Pancreas (tissue), 10 donors: Measurements from ENCODE around the gene ITGB2. TPM values are rescaled to one million over a fixed set of nuclear protein-coding genes. Genes with fewer than 3 reads are reported as not detected.

Experiments
- ATAC-seq, 4 donors: fragments of 200-7000 bp; cut with Tn5 transposase; one replicate each; pipeline versions ENCODE4 v1.8.0 to v1.9.1; 2020; ENCODE audit warnings: mild to moderate bottlenecking in 4 of 4, moderate library complexity in 4 of 4
- DNase-seq, 6 donors: peaks; one replicate each; pipeline ENCODE4 v3.0.0-alpha.2; 2020
- FAIRE-seq: peaks from 2 replicates; lab custom pipeline; 2012; peaks lifted over from hg19 to GRCh38; lab: Jason Lieb, UNC
- H3K27ac ChIP-seq, 4 donors: fragments of 200-600 bp; sonication (generic); 1 replicate in 3 of 4; 2 replicates in 1 of 4; pipeline versions ENCODE4 v1.5.0 to v1.8.0; 2020
- H3K27me3 ChIP-seq, 4 donors: fragments of 200-600 bp; one replicate each; pipeline ENCODE4 v1.8.0; 2021
- H3K36me3 ChIP-seq, 3 donors: fragments of 200-600 bp; sonication (generic) in 1 of 3; one replicate each; pipeline versions ENCODE4 v1.5.0 to v1.8.0; 2020 to 2021
- H3K4me1 ChIP-seq, 3 donors: fragments of 200-600 bp; one replicate each; pipeline ENCODE4 v1.8.0; 2021
- H3K4me3 ChIP-seq, 4 donors: fragments of 200-600 bp; sonication (generic) in 2 of 4; one replicate each; pipeline versions ENCODE4 v1.5.0 to v1.8.0; 2020 to 2021
- H3K9me3 ChIP-seq, 4 donors: fragments of 200-600 bp; one replicate each; pipeline ENCODE4 v1.8.0; 2021
- WGBS, 2 donors: extraction: QIAGEN DNeasy Blood & Tissue Kit; methylation state at CpG; one replicate each; pipeline ENCODE4 v1.1.7; 2013; 5-methylcytosine and 5-hydroxymethylcytosine counted together
- intact Hi-C, 3 donors: fragments of 100-400 bp; cut with DNase I; formaldehyde crosslinking; loops; one replicate each; pipeline versions ENCODE4 v1.11.1 to v1.14.2; 2022
- polyA plus RNA-seq, 2 donors: library from polyadenylated mRNA; stranded (reverse); fragments of 200-250 nt; gene quantifications; one replicate each; pipeline ENCODE4 v1.2.3, GENCODE V29; 2013
- total RNA-seq, 6 donors: library from RNA; stranded (reverse); fragmentation: NEBNext Ultra II Directional in 4 of 6; extraction: Animal tissue kit (Norgen Biotek cat#: 25700) in 4 of 6; gene quantifications; one replicate each; pipeline versions ENCODE4 v1.2.1 to v1.2.4, GENCODE V29; 2021 to 2023
- TF ChIP-seq, protein P1 (sequence below), 4 donors: fragments of 200-600 bp; sonication (generic) in 3 of 4; IDR thresholded peaks; one replicate each; pipeline versions ENCODE4 v1.5.0 to v1.8.0; 2021; ENCODE audit warnings: antibody characterized with exemption in 4 of 4
- donor health status: healthy with polysubstance abuse.
- donor health status: DM: no; HTN: no; CAD: no; lungs with moderate emphysema.
- donor health status: DM: no; HTN: no; CAD: no.
- donor health status: control.
- donor health status: control.
- donor health status: Bipolar disorder and iron deficiency.
- donor health status: DM: yes; HTN: yes; CAD: no.
- donor health status: DM: no; HTN: no; CAD: no.
- donor health status: DM: no; HTN: no; CAD: no.
- donor health status: DM: yes; HTN: yes; CAD: no.

Gene ITGB2
- total and polyA plus RNA-seq, 8 donors = 1.1 to 88.0 (median 11.6) TPM

DNA sequence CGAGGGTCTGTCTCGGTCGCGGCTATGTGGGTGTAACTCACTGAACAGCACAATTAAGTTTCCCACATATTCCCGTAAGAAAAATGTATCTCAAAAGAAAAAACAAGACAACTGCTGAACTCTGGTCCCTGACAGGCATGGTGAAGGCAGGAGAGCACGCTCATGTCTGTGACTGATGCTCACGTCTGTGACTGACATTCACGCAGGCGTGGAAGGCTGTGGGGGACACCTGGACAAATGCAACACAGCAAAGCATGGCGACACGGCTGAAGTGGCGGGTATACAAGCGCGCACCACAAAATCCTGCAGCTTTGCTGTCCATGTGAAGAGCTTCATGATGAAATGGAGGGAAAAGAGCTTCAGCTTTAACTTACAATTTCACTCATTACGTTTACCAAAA, 53.2 kb downstream of the ITGB2 start:
- no peaks in the 10 kb centered on the region for H3K27me3 ChIP-seq
- TF ChIP-seq, protein P1, sequence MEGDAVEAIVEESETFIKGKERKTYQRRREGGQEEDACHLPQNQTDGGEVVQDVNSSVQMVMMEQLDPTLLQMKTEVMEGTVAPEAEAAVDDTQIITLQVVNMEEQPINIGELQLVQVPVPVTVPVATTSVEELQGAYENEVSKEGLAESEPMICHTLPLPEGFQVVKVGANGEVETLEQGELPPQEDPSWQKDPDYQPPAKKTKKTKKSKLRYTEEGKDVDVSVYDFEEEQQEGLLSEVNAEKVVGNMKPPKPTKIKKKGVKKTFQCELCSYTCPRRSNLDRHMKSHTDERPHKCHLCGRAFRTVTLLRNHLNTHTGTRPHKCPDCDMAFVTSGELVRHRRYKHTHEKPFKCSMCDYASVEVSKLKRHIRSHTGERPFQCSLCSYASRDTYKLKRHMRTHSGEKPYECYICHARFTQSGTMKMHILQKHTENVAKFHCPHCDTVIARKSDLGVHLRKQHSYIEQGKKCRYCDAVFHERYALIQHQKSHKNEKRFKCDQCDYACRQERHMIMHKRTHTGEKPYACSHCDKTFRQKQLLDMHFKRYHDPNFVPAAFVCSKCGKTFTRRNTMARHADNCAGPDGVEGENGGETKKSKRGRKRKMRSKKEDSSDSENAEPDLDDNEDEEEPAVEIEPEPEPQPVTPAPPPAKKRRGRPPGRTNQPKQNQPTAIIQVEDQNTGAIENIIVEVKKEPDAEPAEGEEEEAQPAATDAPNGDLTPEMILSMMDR (IDR thresholded peaks at IDR 0.05) = no peak
- H3K9me3 ChIP-seq = no peaks in the 10 kb centered on the region
- no peak overlapping the region for H3K4me3 ChIP-seq
- H3K4me1 ChIP-seq = peaks cover 17 to 30% (median 20%) of the 10 kb centered on the region in 3 donors
- DNase-seq (peak in 1 of 6 donors; percentile 39), FAIRE-seq (no peak), ATAC-seq (no peak)
- H3K36me3 ChIP-seq = peaks cover 0 to 7% (median 0%) of the 10 kb centered on the region in 3 donors
- H3K27ac ChIP-seq = no peak overlapping the region
- intact Hi-C loops = no loop called here
- whole genome bisulfite sequencing, 2 donors = 88 to 92% methylated on average over 15 of the region's 15 CpGs

DNA sequence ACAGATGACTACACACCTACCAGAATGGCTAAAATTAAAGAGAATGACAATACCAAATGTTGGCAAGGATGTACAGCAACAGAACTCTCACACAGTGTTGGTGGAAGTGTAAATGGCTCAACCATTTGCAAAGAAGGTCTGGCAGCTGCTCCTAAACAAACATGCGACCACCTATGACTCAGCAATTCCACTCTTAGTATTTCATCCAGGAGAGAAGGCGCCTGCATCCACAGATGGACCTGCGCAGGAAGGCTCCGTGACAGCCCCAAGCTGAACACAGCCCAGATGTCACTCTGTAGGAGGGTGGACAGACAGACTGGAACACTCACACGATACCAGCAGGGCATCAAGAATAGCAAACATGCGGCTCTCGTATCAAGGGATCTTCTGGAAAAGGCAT, 53.9 kb downstream of the ITGB2 start:
- TF ChIP-seq, protein P1 (IDR thresholded peaks at IDR 0.05) = no peak
- Histone ChIP-seq H3K4me1 (peaks cover 17 to 30% (median 18%) of the 10 kb centered on the region in 3 donors), H3K4me3 (no peak overlapping the region), H3K9me3 (no peaks in the 10 kb centered on the region), H3K27ac (no peak overlapping the region), H3K36me3 (peaks cover 0 to 7% (median 0%) of the 10 kb centered on the region in 3 donors), H3K27me3 (no peaks in the 10 kb centered on the region)
- intact Hi-C loops = no loop called here
- DNase-seq = no peak
- no peak for FAIRE-seq
- WGBS, 2 donors = 77 to 80% methylated on average over 7 of the region's 7 CpGs
- ATAC-seq = no peak

DNA sequence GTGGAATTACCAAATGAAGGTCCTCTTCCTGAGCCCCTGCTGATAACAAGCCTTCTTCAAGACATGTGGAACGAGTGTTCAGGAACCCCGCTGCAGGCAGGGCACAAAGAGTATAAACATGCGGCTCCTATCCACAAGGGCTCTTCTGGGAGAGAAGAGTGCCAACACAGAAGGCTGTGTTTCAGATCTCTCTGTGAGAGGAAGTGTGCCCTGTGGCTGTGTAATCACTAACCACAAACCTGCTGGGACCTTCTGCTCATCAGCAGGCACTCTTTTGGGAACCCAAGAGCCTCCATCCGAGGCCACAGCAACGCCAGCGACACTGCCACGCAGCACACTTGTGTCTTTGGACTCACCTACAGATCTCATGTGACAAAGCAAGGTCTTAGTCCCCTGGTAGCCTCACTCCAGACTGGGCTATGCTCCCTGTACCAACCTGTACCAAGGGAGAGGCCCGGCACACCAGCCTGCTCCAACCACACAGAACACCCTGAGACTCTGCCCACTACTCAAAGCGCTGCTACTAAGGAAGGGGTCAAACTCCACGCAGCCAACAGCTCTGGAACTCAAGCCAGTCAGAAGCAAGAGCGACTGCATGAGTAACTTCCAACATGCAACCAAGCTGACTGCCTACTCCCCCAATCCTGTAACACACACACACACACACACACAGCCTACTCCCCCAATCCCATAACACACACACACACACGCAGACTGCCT, 55.0 kb downstream of the ITGB2 start:
- Histone ChIP-seq H3K4me1 (peaks cover 7 to 19% (median 8%) of the 10 kb centered on the region in 3 donors), H3K36me3 (peaks cover 0 to 7% (median 0%) of the 10 kb centered on the region in 3 donors), H3K27me3 (no peaks in the 10 kb centered on the region), H3K27ac (no peak overlapping the region), H3K9me3 (no peaks in the 10 kb centered on the region), H3K4me3 (no peak overlapping the region)
- DNase-seq (no peak), ATAC-seq (peak in 2 of 4 donors; percentile 22 to 26), FAIRE-seq (no peak)
- WGBS, 2 donors = 76 to 80% methylated on average over 12 of the region's 12 CpGs
- intact Hi-C loops = no loop called here
- TF ChIP-seq, protein P1 (IDR thresholded peaks at IDR 0.05) = no peak

DNA sequence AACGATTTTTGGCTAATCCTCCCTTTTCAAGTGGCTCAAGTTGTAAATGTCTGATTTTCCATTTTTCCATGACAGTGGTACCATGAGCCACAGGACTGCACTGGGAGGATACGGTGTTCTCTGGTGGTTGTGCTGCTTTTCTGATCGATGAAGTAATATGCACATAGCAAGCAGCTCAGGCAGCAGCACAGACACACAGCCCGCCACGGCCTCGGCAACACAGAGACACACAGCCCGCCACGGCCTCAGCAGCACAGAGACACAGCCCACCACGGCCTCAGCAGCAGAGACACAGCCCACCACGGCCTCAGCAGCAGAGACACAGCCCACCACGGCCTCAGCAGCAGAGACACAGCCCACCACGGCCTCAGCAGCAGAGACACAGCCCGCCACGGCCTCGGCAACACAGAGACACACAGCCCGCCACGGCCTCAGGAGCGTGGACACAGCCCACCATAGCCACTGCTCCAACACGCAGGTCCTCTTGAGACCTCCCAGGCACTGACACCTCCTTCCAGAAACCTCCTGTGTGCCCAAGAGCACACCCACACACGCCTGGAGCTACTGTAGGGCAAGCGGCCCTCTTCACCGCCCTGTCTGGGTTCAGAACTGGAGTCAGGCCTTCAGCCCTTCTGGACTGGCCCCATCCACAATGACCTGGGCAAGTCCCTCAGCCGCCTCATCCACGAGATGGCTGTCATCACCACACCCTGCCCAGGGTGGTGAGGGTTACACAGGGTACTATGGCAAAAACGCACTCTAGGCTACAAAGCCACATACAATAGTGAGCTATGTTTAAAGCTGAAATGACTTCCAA, 57.6 kb downstream of the ITGB2 start:
- H3K27ac ChIP-seq = no peak overlapping the region
- no peak for ATAC-seq
- TF ChIP-seq, protein P1 (IDR thresholded peaks at IDR 0.05) = no peak
- no peaks in the 10 kb centered on the region for H3K9me3 ChIP-seq
- FAIRE-seq = no peak
- peaks cover 0 to 1% (median 0%) of the 10 kb centered on the region in 3 donors for H3K4me1 ChIP-seq
- no peaks in the 10 kb centered on the region for H3K27me3 ChIP-seq
- peaks cover 0 to 24% (median 8%) of the 10 kb centered on the region in 3 donors for H3K36me3 ChIP-seq
- H3K4me3 ChIP-seq = no peak overlapping the region
- DNase-seq = peak in 1 of 6 donors; percentile 27
- WGBS, 2 donors = 88 to 89% methylated on average over 24 to 25 of the region's 25 CpGs
- intact Hi-C loops = no loop called here
